Skeletal muscle cell (primary cell): Measurements from ENCODE around the gene PPIL3.

Experiments
- DNase-seq: peaks from one replicate; pipeline ENCODE4 v3.0.0-alpha.2; 2010; ENCODE audit warnings: low read depth
- H3K4me3 ChIP-seq: 2 replicates; pipeline ENCODE4 v1.5.1; 2011; ENCODE audit warnings: low read depth, mild to moderate bottlenecking, control low read depth, low read length, moderate library complexity

Gene PPIL3

DNA sequence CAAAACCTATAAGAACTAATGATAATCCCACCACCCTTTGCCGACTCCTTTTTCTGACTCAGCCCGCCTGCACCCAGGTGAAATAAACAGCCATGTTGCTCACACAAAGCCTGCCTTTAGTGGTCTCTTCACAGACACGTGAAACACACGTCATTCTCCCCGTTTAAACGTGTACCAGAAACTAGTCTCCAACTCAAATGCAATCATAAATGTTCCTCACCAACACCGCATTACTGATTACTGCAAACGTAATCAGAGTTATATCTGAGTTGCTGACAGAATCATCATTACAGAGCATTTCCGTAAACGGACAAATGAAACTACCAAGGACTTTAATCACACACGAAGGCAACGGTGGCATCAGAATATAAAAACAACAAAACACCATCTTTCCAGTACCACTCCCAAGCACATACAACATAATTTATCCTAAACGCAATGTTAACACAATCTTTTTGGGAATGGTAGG is 26.3 kb downstream of the PPIL3 start:
- peak; percentile 37 for DNase-seq
- peak overlapping the region; percentile 79 for H3K4me3 ChIP-seq

DNA sequence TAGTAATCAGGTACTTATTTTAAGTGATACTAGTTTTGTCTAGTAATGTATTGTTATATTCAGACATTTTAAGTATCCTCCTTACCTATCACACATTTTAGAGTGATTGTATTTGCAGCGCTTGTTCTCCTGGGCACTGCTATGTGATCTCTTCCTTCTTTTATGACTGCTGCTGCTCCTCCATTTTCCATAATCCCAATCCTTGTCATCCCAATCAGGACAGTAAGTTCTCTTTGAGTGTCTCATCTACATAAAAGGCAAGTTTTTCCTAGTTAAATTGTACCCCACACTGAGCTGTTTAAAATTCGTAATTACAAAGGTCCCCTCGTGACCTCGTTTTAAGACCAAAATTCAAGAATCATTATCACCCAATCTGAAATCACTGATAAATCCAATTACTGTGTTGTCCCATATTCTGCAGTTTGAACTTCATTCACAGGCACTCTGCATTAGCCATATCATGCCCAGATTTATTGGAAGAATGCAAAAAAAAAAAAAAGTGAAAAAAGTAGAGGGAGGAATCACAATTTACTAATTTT is 27.2 kb downstream of the PPIL3 start:
- peak overlapping the region; percentile 79 for H3K4me3 ChIP-seq
- DNase-seq = no peak

DNA sequence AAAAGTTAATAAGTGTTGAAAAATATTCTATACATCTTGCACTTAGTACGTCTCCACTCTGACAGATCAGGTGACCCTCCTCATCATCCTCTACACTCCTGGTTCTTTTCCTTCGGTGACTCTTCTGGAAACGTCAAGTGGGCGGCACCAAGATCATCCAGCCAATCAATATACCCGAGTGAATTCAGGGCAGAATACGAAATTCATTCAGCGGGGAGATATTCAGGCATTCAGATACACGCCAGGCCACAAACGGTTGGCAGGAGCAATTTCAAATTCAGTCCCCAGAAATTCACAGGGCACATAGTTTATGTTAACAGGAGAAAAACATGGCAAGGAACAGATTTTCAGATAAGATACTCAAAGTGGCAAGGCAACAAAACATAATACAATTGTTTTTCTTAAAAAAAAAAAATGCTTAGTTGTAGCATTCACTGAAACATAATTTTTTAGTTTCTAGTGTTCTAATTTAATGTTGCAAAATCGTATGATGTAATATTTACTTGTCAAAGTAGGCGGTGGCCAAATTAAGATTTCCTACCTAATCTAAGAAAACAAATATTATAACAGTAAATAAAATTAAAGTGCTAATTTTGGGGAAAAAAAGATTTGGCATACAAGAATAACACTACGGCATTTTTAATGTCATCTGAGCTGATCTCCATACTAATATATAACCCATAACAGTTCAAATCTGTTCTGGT is 28.6 kb downstream of the PPIL3 start:
- no peak overlapping the region for H3K4me3 ChIP-seq
- DNase-seq = no peak

DNA sequence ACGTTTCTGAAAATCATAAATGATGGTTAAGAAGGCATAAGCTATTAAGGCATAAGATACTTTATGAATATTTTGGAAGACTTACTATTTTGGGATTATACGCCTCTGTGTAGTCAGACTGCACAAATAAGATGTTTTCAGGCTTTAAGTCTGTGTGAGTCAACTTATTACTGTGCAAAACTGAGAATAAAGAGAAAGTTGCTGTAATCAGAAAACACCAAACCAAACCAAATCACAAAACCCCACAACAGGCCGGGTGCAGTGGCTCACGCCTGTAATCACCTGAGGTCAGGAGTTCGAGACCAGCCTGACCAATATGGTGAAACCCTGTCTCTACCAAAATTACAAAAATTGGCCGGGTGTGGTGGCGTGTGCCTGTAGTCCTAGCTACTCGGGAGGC is 32.1 kb downstream of the PPIL3 start:
- no peak for DNase-seq
- no peak overlapping the region for H3K4me3 ChIP-seq

DNA sequence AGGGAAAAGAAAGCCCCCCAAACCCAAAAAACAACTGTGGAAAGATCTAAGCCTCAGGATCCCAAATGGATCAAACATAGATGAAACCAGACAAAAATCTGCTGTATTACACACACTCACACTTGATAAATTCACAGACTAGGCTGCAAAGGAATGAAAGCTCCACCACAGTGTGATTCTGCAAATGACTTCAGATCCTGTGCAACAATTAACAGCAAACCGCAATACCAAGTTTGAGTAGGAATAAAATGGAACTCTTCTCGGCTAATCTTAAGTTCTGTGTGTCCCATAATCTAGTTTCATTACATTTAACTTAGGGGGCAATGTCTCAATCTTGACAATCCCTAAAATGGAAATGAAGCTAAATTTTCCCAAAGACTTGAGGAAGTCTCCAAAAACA is 36.3 kb downstream of the PPIL3 start:
- H3K4me3 ChIP-seq = no peak overlapping the region
- DNase-seq = no peak

DNA sequence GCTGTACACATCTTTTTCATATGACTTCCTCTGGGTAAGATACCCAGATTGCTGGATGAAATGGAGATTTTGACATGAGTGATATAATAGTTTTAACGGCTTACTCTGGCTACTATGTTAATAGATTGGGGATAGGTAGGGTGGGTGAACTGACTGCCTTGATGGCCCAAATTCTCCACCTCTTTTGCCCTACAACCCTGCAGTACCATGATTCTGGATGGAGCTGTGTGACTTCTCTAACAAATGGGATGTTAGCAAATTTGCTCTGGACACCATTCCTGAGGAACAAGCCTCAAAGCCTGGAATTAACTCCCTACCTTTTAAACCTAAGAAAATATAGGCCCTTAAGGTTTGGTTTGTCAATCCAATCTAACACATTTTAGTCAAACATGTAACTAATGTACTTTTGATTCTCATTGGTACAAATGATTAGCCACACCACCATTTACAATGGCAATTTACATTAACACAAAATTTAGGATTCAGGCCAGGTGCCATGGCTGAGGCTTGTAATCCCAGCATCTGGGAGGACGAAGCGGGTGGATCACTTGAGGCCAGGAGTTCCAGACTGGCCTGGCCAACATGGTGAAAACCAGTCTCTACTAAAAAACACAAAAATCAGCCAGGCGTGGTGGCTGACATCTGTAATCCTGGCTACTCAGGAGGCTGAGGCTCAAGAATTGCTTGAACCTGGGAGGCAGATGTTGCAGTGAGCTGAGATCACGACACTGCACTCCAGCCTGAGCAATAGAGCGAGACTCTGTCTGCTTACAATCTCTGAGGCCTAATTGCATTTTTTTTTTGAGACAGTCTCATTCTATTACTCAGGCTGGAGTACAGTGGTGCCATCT is 37.3 kb downstream of the PPIL3 start:
- H3K4me3 ChIP-seq = no peak overlapping the region
- no peak for DNase-seq

DNA sequence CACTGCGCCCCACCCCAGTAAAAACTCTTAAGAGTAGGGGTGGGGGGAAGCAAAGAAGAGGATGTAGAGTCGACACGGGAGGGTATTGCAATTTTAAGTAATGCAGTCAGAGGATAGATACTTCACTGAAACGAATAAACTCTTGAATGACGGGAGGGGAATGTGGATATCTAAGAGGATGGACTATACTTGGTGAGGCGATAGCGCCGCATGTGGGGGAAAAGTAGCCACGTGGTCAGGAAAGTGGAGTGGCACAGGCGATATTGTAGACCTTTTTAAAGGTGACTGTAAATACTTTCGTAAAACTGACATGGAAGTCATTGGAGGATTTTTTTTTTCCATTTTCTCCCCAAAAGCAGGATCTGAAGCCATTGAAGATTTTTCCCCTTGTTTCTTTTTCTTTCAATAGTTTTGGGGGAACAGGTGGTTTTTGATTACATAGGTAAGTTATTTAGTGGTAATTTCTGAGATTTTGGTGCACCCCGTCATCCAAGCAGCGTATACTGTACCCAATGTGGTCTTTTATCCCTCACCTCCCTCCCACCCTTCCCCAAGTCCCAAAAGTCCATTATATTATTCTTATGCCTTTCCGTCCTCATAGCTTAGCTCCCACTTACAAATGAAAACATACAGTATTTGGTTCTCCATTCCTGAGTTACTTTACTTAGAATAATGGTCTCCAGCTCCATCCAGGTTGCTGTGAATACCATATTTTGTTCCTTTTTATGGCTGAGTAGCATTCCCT is 38.2 kb downstream of the PPIL3 start:
- no peak for DNase-seq
- H3K4me3 ChIP-seq = no peak overlapping the region

DNA sequence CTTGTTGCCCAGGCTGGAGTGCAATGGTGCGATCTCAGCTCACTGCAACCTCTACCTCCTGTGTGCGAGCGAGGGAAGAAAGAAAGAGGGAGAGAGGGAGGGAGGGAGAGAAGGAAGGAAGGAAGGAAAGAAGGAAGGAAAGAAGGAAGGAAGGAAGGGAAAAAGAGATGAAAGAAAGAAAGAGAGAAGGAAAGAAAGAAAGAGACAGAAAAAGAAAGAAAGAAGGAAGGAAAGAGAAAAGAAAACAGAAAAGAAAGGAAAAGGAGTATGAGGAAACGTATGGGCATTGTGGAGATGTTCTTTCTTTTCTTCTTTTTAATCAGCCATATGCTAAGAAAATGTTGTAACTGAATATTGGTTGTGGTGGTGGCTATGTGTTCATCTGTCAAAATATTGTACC is 40.9 kb downstream of the PPIL3 start:
- DNase-seq = no peak
- H3K4me3 ChIP-seq = no peak overlapping the region

DNA sequence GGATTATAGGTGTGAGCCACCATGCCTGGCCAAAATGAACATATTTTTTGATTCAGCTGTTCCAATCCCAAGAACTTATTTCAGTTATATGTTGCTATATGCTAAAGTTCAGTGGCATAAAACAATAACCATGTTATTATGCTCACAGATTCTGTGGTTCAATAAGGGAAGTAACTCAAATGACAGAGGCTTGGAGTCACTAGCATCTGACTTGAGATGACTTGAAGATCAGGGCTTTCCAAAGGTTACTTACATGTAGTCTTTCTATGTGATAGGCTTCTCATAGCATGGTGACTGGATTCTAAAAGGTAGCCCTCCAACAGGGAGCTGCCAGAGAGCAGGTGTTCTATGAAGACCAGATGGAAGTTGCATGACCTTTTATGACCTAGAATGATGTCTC is 41.6 kb downstream of the PPIL3 start:
- H3K4me3 ChIP-seq = no peak overlapping the region
- DNase-seq = no peak

DNA sequence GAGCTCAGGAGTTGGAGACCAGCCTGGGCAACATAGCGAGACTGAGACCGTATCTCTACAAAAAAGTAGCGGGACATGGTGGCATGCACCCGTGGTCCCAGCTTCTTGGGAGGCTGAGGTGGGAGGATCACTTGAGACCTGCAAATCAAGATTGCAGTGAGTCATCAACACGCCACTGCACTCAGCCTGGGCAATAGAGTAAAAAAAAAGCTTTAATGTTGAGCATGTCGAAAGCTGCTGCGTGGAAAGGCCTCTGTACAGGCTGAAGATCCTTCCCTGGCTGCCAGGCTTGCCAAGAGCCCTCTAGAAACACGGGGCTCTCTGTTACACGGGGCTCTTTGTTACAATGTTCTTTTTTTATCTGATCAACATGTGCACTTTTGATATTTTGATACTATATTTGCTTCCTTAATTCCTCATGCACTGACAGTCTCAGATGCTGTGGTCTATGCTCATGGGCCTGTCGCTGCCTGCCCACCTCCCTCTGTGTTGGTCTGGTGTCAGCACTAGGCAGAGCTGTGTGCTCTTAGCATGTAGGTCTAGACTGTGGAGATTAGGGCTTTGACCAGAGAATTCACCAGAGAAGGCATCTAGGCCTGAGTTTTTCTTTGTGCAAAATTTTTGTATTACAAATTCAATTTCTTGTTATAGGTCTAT is 43.1 kb downstream of the PPIL3 start:
- no peak for DNase-seq
- no peak overlapping the region for H3K4me3 ChIP-seq

DNA sequence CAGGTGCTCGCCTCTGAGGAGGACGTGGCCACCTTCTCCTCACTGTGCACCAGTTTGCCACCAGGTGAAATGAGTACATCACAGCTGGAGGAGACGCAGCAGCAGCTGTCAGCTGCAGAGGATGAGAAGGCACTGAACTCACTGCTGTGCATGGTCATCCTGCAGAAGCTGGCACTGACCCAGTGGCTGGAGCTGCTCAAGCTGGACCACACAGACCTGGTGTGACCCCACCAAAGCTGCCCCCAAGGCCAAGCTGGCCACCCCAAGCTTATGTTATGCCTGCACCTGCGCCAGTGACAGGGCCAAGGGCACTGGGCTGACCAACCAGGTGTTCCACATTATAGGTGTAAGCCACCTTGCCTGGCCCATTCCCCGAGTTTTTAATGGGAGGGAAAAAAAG is 43.7 kb downstream of the PPIL3 start:
- no peak overlapping the region for H3K4me3 ChIP-seq

DNA sequence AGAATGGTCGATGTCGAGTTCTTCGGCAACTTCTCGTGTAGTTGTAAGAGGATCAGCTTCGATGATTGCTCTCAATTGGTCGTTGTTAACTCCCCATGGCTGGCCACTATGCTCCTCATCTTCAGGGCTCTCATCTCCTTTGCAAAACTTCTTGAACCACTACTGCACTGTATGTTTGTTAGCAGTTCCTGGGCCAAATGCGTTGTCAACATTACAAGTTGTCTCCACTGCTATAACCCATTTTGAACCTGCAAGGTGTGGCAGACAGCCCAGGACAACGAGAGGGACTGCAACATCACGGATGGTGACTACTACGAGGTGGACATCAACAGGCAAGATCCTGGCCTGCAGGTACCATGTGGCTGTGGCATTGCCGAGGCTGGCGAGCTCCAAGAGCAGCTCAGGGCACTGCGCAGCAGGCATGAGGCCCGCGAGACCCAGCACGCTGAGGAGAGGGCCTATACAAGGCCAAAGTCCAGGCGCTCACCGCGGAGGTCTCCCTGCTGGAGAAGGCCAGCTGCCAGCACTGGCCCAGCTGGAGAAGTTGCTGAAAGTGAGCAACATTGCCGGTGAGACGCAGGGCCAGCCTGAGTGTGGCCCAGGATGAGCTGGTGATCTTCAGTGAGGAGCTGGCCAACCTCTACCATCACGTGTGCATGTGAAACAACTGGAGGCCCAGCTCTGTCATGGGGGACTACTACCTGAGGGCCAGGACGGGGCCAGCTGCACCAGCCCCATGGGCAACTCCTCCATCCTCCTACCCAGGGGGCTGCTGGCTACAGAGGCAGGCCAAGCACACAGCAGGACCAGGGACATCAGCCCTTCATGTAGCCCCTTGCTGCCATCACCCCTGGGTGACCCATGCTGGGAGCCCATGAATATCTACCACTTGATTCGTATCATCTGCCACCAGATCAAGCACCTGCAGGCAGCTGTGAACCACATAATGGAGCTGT is 44.6 kb downstream of the PPIL3 start:
- DNase-seq = no peak
- no peak overlapping the region for H3K4me3 ChIP-seq

More for the DNA sequence above, 43.7 kb downstream of the PPIL3 start:
- no peak for DNase-seq

DNA sequence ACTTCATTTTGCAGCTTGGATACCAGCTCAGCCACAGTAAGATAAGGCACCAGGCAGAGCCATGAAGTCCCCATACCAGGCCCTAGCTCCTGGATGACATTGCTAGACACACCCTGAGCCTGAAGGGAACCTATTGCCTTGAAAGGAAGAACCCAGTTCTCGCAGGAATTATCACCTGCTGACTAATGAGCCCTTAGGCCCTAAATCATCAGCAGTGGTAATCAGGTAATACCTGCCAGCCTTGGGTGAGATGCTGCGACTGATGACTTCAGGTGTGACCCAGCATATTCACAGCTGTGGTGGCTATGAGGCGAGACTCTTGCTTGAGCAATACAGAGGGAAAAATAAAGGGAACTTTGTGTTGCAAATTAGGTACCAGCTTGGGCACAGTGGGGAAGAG is 49.4 kb downstream of the PPIL3 start:
- H3K4me3 ChIP-seq = no peak overlapping the region
- no peak for DNase-seq

DNA sequence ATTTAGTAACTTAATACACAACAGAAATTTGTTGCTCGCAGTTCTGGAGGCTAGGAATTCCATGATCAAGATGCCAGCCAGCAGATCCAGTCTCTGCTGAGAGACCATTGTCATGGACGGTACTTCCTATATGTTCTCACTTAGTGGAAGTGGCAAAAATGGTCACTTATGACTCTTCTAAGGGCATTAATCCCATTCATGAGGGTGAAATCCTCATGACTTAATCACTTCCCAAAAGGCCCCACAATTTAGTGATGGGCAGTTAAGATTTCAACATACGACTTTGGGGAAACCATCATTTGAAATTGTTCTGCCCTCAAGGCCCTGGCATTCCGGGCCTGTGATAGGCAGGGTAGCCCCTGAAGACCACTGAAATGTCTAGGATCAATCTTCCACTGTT is 54.2 kb downstream of the PPIL3 start:
- no peak for DNase-seq
- no peak overlapping the region for H3K4me3 ChIP-seq

DNA sequence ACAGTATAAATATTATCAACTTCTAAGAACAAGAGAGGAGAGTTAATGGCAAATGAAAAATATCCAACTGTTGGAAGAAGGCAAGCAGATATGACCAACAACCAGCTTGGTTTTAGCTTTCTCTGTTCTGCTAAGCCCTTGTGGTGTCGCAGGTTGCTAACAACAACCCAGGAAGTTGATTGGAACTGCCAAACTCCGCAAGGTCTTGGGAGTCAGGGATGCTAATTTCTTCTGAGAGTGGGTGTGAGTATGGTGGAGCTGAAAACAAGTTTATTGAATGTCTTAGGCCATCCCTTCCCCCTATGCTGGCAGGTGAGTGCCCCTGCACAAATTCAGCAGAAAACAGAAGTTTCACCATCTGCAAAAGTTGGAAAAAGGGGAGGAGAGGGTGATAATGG is 59.6 kb downstream of the PPIL3 start:
- no peak overlapping the region for H3K4me3 ChIP-seq
- DNase-seq = no peak

DNA sequence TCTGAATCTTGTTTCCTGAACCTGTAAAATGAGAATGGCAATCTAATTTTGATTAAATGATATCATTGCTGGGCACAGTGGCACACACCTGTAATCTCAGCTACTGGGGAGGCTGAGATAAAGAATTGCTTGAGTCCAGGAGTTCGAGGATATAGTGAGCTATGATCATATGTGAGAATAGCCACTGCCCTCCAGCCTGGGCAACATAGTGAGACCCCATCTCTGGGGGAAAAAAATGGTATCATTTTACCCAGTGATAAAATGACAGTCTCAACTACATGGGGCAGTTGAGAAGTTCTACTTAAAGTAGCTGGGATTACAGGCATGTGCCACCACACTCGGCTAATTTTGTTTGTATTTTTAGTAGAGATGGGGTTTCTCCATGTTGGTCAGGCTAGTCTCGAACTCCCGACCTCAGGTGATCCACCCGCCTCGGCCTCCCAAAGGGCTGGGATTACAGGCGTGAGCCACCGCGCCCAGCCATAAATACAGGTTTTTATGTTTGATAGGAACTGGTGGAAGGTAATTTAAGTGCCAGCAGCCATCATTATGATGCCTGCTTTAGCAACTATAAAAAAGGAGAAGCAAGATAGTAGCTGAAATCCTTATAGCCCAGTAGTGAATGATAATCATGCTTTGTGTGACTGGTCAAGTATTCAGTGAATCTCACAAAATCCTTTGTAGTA is 60.2 kb downstream of the PPIL3 start:
- DNase-seq = no peak
- no peak overlapping the region for H3K4me3 ChIP-seq

DNA sequence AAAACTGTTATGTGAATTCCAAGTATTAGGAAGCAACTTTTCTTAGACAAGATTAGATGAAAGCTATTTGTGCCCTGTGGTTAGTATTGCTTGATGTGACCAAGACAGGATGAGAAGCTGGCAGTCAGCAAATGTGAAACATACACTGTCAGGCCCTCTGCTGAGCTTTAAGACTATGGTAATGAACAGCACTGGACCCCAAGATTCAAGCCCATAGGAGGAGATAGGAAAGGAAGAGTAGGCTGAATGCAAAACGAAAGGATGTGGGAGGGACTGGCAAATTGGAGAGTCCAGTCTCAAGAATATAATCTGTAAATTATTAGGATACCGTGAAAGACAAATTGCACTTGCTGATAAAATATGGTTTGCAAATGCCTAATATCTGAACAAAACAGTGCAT is 60.8 kb downstream of the PPIL3 start:
- no peak overlapping the region for H3K4me3 ChIP-seq
- no peak for DNase-seq

DNA sequence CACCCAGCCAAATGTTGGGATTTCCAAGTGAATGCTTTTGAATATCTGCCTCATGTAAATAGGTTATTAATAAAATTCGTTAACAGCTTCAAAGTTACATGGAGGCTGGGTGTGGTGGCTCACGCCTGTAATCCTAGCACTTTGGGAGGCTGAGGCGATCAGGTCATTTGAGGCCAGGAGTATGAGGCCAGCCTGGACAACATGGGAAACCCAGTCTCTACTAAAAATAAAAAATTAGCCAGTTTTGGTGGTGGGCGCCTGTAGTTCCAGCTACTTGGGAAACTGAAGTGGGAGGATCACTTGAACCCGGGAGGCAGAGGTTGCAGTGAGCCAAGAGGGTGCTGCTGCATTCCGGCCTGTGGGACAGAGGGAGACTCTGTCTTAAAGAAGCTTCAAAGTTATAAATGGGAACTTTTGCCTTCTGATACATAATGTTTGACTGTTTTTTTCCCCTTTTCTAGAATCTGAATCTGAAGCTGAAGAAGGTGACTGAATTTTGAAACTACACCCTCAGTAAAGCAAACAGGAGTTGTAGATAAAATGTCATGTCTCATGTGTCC is 67.1 kb downstream of the PPIL3 start:
- no peak for DNase-seq
- H3K4me3 ChIP-seq = no peak overlapping the region
